NCI-H526 (cell line): ENCODE results near the gene DPEP1.

ENCODE experiments used
- DNase-seq, 2 experiments: peaks; one replicate each; lab custom pipeline; 2025; lab: John Stamatoyannopoulos, UW

DPEP1 gene

GRCh38 chr16:89599451-89599858, 14.0 kb upstream of the DPEP1 start:
- peak in 1 of 2 experiments; percentile 66 for DNase-seq

GRCh38 chr16:89599902-89600301, 13.5 kb upstream of the DPEP1 start:
- DNase-seq: no peak

GRCh38 chr16:89600427-89600826, 13.0 kb upstream of the DPEP1 start:
- no peak for DNase-seq

- DNase-seq: no peak
Observed at GRCh38 chr16:89600956-89601355, 12.5 kb upstream of the DPEP1 start.

GRCh38 chr16:89601906-89602272, 11.6 kb upstream of the DPEP1 start:
- DNase-seq: no peak

- no peak for DNase-seq
Observed at GRCh38 chr16:89602273-89602951, 11.0 kb upstream of the DPEP1 start.

- DNase-seq: no peak
Observed at GRCh38 chr16:89602952-89603590, 10.4 kb upstream of the DPEP1 start.

GRCh38 chr16:89604764-89605163, 8.7 kb upstream of the DPEP1 start:
- DNase-seq: no peak

GRCh38 chr16:89605186-89605970, 8.1 kb upstream of the DPEP1 start:
- DNase-seq: no peak

GRCh38 chr16:89606006-89606405, 7.4 kb upstream of the DPEP1 start:
- no peak for DNase-seq

- no peak for DNase-seq
Observed at GRCh38 chr16:89607453-89607852, 6.0 kb upstream of the DPEP1 start.

GRCh38 chr16:89607937-89608740, 5.3 kb upstream of the DPEP1 start:
- peak in 1 of 2 experiments; percentile 45 for DNase-seq

GRCh38 chr16:89610108-89610453, 3.4 kb upstream of the DPEP1 start:
- no peak for DNase-seq

GRCh38 chr16:89612415-89613166, 851 bp upstream of the DPEP1 start:
- no peak for DNase-seq

- DNase-seq: no peak
Observed at GRCh38 chr16:89613954-89614459, 565 bp downstream of the DPEP1 start.

GRCh38 chr16:89615176-89615575, 1.7 kb downstream of the DPEP1 start:
- no peak for DNase-seq

GRCh38 chr16:89615596-89616090, 2.2 kb downstream of the DPEP1 start:
- peak in 1 of 2 experiments; percentile 19 for DNase-seq

GRCh38 chr16:89616623-89617022, 3.2 kb downstream of the DPEP1 start:
- no peak for DNase-seq

GRCh38 chr16:89617036-89617435, 3.6 kb downstream of the DPEP1 start:
- DNase-seq: no peak

GRCh38 chr16:89618109-89618998, 4.9 kb downstream of the DPEP1 start:
- no peak for DNase-seq
